ENCODE measurements around the gene UNCX.

Gene UNCX

DNA sequence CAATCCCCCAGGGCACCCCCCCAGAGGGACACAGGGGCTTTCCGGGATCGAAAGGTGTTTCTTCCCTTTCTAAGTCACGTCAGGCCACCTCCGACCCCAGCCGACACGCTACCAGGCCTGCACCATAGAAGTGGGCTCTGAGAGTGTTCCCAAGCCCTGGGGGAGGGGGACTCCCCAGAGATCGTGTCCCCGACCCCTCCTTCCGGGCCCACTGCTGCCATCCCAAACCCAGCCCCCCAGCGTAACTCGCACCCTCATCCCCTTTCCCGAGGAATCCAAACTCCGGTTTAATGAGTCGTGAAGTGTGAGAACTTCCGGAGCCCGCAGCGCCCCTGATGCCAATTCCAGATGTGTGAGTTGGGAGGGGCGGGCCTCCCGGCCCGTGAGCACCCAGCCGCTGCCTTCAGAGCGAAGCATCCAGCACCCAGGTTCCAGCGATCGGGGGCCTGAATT lies 11.3 kb downstream of the UNCX start:
- DNase-seq (ENCODE audit: low read depth) = no peak

DNA sequence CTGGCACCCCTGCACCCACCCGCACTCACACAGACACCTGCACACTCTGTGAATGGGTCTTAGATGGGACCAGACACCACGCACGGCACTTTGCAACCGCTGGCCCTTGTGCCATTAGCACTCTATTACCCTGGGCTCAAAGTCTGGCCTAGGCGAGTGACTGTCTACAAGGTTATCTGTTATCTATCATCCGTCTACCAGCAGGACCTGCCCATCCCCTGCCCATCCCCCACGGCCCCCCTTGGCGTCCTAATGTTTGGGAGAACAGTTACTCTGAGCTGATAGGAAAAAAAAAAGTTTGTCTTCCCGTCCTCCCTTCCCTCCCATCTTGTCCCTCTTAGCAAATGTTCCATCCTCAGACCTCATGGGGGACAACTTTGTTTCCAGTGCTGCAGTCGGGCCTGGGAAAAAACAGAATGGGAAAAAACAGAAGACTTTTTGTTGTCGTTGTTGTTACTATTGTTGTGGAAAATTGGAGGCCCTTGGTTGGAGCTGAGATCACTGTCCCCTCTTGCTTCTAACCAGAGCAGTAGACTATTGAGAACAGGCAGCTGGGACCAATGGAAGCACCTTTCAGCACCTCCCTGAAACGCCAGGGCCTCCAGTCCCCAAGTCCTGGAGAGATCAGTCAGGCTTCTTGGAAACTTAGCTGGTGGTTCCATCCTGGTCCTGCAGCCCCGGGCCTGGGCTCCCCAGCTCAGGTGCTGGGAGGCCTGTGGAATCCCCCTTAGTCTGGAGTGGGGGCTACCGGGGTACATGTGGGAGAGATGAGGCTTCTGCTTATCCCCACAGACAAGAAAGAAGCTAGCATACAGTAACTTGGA lies 12.2 kb downstream of the UNCX start:
- no peak for DNase-seq (ENCODE audit: low read depth)

DNA sequence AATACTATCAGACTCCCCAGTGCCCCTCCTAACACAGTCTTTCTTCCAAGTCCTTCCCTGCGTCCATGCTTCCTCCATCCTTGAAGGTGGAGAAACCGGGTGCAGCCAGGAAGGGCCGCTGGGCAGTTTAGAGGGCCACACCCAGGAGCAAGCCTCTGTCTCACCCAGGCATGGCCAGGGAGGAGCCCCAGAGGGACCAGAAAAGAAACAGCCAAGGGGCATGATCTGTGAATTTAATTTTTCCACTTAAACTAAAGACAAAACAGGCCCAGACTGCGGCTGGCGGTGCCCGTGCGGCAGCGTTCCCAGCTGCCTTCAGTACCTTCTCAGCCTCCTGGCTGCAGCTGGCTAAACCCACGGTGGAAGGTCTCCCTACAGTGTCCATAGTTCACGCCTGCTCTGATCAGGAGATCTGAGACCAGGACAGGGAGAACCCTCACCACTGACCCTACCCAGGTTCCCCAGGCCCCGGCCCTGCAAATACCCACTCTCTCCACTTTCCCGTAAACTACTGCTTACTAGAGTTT lies 12.9 kb downstream of the UNCX start:
- no peak for DNase-seq (ENCODE audit: low read depth)

DNA sequence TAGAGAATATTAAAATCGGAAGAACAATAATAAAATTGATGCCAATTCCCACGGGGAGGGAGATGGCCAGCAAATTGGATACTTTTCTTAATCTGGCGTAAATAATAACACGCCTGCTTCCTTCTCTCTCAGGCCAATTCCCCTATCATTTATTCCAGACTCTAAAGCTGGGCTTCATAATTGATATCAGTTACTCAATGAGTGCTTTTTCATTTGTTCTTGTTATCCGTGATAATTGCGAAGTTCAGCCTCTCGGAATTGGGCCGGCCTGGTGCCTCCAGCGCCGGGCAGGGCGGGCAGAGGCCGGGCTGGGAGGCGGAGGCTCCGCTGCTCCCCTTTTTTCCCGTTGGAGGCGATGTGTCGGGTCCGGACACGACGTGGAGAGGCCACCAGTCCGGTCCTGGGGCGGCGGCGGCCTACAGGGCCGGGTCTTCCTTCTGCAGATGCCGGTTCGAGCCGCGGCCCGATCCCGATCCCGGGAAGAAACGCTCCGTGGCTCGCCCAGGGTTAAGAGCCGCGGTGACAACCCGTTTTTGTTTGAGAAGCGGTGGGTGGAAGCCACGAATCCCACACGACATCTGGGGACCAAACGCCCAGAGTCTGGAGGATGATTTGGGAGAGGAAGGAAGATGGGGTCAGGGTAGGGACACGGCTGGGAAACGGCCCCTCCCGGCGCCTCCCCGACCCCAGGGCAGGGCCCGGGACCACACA lies 13.6 kb downstream of the UNCX start:
- DNase-seq (ENCODE audit: low read depth) = no peak

DNA sequence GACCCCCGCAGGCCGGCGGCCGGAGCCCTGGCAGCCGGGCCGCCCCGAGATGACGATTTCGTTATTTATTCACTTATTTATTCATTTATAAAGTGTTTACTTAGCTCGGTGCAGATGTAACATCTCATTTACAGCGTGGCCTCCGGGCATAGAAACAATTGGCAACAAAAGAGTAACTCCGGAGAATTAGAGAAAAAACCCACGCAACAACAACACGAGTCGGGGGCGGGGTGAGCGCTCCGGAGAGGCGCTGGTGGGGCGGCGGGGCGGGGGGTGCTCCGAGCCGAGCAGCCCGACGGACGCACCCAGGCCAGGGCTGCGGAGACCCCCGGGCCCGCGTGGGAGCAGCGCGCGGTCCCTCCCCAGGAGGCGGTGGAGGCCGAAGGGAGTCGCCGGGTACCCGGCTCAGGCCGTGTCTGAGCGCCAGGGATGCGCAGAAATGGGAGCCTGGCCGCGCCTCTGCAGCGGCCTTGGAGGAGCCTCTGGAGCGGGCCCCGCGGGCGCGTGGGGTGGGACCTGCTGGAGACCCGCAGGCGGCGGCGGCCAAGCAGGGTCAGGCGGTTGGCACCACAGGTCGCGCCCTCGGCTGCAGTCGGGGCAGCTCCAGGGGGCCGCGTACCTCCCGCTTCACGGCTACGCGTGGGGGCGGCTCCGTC lies 14.3 kb downstream of the UNCX start:
- no peak for DNase-seq (ENCODE audit: low read depth)

DNA sequence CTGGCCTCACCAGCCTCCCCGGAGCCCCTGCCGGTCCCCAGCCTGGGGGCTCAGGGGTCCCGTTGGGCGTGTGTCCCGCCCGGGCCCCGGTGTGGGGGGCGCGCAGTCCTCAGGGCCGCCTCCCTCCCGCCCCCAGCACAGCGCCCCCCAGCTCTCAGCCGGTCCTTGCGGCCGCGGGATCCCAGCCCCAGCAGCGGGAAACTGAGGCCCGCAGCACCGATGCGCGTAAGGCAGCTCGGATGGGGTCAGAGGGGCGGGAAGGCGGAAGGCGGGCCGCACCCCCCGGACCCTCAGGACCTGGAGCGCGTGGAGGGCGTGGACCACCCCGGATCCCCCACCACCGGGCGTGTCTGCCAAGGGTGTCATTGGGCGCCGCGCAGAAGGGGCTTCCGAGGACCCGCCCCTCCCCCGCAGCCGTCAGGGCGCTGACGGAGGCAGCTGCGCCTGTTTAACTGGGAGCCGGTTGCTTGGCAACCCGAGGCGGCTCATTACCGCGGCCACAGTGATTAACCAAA lies 14.9 kb downstream of the UNCX start:
- no peak for DNase-seq (ENCODE audit: low read depth)

DNA sequence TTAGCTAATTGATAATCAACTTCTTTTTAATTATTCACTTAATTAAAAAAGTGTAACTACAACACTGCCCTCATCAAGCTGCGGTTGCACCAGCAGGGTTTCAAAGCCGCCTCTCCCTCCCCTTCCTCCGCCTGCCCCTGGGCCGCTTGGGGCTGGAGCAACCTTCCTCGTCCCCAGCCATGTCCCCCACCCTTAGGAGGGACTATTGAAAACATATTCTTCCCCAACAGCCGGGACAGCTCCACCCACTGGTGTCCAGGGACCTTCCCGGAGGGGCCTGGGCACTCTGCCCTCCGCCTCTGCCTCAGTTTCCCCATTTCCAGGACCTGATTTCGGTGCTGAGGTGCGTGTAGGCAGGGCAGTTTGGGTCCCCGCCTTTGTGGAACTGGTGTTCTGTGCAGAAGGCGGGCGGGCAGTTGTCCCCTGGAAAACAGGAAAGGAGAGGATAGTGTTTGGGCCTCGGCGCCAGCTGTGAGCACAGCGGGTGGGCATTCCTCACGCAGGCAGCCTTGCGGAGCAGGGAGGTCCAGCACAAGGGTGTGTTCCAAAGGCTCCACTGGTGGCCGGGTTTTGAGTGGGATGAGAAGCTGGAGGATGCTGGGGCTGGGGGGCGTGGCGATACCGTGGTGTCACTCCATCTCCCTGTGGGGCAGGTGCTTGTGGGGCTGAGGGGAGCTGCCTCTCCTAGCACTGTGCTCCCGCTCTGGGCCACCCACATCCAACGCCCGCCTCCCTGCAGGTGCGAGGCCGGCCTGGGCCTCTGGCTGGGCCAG lies 15.7 kb downstream of the UNCX start:
- no peak for DNase-seq (ENCODE audit: low read depth)

DNA sequence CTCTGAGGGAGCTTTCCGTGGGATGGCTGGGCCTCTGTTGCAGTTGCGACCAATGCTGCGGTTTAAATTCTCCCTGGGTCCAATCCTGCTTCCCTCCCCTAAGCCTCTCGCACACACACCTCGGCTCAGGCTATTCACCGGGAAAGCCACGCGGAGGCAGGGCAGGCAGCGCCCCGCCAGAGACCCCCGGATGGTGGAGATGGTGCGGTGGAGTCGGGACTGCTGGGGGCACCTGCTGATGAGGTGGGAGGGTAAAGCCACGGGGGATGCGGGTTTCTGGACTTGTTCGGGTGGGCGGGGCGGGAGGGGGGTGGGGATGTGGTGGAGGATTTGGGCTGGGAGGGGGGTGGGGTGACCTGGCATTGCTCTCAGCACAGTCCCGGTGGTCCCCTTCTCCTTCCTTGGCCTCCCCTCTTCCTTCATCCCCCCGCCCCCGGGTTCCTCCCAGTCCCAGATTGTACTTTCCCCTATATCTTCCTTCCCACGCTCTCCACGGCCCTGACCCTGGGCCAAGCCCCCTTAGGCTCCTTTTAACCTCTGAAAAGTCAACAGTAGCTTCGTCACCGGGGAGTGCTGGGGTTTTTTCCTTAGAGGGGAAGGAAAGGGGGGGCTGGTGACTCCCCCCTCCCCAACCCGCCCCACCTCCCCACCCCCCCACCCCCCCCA lies 16.4 kb downstream of the UNCX start:
- no peak for DNase-seq (ENCODE audit: low read depth)

DNA sequence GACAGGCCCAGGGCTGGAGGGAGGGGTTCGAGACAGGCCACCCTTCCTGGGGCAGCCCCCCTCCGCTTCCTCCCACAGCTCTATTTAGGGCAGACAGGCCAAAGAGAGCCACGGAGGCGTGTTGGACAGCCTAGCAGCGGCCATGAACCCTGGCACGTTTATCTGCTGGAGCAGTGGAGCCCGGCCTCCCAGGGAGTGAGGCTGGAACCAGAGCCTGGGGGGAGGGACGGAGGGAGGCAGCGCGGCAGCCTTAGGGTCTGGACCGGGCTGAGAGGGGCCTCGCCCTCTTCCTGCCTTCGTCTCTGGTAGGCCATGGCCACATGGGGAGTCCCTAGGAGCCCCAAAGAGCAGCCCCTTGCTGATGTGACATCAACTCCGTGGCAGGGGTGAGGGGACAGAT lies 17.1 kb downstream of the UNCX start:
- no peak for DNase-seq (ENCODE audit: low read depth)

DNA sequence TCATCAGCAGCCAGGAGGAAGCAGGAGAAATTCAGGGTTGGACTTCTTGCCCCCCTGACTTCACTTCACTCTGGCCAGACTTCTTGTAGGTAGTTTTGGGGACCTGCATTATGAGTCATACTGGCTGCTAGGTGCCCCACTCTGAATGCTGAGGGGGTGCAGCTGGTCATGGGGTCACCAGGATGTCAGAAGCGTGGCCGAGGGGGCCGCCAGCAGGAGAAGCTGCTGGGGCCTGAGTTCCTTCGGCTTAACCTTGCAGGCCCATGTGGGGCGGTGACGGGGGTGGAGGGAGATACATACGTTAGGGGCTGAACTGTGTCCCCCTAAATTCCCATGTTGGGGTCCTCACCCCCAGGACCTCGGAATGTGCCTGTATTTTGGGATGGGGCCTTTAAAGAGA lies 18.2 kb downstream of the UNCX start:
- DNase-seq (ENCODE audit: low read depth) = no peak

DNA sequence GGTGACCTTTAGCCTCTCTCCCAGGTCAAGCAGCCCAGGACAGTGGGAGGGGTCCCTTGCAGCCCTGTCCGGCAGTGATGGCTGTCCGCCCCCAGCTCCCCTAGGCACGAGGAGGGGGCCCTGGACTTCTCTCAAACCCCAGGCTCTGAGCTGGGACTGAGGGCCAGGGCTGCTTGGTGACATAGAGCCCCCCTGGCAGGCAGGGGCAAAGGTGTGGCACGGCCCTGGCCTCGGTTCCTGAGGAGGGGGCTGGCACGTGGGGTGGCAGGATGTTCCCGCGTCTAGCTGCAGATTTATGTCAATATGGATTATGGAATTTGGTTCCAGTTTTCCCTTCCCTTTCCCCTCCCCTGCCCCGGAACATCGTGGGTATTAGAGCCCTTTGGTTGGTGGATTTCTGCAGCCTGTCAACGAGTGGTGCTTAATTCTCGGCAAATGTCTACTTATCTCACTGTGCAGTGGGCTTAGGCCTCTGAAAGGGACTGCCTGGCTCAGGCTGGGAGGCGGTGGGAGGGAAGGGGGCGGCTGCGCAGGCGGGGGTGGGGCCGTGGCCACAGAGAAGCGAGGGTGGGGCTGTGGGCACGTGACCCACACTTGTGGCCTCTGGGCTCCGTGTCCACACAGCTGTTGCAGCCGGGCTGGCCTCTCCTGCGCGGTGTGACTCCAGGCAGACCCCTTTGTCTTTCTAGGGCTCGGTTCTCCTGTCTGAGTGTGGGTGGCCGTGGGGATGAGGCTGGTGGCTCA lies 19.3 kb downstream of the UNCX start:
- DNase-seq (ENCODE audit: low read depth) = no peak

DNA sequence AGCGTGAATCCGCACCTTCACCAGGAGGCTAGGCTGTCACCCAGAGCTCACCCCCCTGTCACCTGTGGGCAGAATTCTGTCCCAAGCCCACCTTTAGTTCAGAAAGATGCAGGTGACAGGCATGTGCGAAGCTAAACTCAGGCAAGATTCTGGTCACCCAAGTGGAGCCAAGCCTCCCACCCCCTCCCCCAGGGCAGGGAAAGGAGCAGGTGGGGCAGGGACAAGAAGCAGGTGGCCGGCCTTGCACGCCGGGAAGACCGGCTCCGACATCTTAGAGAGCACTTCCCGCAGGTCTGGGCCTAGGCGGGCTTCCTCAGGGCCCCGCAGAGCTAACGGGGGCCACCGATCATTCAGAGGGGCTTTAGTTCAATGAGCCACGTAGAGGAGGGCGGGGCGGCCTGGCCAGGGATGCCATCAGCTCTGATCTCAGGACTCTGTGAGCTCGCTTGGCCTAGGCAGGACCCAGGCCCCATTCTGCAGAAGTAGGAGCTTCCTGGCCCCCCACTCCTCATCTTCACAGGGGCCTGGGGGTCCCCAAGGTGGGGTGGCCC lies 19.9 kb downstream of the UNCX start:
- DNase-seq (ENCODE audit: low read depth) = no peak

DNA sequence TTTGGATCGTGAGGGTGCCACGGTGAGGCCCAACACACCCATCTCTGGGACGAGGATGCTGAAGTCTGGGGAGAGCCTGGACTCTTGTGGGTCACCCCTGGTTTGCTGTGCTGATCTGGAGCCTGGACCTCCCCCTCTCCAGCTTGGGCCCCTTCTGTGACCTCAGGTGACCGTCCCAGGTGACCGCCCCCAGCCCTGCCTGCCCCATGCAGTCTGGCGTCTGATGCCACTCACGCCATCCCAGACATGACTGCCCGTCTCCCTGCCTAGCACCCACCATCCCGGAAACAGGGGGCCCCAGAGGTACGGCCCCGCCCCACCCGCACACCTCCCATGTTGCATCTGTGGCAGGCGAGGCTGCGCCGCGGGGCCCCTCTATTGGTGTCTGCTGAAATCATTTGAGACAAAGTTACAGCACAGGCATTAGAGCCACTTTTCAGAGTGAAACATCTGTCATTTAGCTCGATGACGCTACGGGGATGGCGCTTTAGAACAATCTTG lies 21.1 kb downstream of the UNCX start:
- DNase-seq (ENCODE audit: low read depth) = no peak

DNA sequence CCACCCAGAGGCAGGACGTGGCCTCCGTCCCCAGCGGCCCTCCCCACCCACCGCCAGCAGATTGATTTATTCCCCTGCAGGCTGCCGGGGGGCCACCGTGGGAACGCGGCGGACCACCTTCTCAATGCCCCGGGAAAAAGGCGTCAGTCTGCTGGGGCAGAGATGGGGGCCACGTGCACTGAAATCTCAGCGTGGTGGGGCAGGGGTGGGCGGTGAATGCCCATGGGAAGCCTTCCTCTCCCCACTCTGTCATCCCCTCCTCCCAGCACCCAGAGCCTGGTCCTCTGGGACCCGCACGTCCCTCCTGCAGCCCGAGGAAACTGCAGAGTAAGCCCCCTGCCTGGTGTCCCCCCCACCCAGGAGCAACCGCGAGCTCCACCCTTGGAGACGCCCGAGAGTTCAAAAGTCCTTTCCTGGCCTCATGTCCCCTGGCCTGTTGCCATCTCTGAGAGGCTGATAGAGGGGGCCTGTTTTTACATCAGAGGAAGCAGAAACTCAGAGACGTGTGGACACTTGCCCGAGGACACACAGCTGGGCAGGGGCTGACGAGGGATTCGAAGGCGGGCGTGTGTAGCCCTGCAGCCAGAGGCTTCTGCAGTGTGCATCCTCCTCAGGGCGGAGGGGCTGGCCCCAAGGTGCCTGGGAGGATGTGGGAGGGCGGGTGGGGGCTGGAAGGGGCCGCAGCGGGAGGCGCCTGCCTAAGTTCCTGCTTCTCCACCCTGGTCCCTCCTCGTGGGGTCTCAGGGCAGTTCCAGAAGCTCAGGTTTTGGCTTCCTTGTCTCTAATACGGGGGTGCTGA lies 21.8 kb downstream of the UNCX start:
- DNase-seq (ENCODE audit: low read depth) = no peak

DNA sequence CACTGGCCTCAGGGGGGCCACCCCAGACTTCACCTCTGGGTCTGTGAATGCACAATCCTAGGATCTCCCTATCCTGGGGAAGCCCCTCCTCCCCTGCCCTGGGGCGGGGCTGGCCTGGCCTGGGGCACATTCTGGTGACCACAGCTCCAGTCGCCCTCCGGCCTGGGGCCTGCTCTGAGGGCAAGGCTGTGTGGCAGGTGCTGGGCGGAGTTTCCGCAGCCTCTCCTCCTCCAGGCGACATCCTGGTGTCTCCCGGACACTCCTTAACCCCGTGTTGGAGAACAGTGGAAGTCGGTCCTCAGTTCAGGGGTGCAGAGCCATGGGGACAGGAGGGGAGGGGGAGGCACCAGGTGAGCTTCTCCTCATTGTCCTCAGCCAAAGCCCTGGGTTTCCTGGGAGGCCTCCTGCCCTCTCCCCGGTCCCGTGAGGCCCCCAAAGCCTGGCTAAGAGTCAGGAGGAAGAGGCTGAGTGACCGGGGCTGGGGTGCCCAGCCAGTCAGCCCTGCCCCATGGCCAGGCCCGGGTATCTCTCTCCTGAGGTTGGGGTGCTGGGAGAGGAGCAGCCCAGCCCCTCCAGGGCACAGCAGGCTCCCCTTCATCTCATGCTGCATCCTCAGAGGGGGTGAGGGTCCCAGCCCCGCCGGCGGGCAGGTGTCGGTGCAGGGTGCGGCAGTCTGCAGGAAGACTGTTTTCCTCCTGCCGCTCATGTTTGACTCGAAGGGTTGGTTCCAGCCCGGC lies 22.6 kb downstream of the UNCX start:
- DNase-seq (ENCODE audit: low read depth) = no peak

DNA sequence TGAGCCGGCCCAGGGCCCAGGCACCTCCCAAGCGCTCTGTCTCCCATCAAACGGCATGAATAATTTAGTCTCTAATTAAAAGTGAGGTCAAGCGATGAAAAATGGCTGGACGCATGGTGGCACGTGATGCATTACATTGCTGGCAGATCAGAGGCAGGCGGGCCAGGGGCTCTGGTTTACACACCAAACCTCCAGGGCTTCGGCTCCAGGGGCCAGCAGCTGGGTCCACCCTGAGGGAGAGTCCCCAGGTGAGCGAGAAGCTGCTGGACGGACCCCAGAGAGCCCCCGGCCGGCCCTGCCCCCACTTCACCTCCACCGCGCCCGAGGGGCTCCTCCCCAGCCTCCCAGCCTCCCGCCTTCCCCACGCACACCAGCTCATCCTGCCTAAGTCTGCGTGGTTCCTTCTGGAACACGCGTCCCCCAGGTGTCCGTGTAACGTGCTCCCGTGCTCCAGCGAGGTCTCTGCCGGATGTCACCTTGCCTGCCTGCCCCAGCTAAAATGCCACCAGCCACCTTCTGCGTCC lies 23.2 kb downstream of the UNCX start:
- no peak for DNase-seq (ENCODE audit: low read depth)

DNA sequence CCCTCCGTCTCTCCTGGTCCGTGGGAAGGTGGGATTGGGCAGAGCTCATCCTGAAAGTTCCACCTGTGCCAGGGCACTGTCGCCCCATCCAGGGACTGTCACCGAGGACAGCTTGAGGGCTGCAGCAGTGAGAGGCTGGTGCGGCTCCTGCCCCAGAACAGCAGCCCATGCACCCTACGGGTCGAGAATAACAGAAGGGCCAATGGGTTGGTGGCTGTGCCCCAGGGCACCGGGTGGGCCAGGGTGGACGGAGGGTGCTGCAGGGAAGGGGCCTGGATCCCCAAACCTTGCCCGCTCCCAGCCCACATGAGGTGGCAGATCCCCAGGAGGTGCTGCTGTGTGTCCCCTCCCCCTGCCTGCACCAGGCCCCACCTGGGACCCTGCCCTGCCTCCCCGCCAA lies 23.9 kb downstream of the UNCX start:
- DNase-seq (ENCODE audit: low read depth) = no peak

DNA sequence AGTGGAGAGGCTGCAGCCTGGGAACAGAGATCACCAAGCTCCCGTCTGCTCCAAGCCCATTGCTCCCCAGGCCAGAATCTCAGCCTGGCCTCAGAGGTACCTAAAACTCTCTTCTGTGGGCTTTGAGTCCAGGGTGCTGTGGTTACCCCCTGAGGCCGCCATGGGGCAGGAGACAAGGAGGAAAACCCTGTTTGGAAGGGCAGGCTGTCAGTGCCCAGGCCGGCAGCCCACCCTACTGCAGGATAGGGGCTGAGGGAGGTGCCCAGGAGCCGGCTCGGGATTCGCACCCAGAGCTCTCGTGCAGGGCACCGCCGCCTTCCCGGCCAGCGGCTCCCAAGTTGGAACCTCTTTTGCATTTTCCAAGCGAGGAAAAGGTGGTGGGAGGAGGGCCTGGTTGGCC lies 24.5 kb downstream of the UNCX start:
- DNase-seq (ENCODE audit: low read depth) = no peak
